ENCODE data around the gene TIAM2. TPM values are rescaled to one million over a fixed set of nuclear protein-coding genes. Genes with fewer than 3 reads are reported as not detected.

Gene TIAM2
- total and polyA plus RNA-seq, 2 experiments from 2014 or later = 14.2 to 24.4 TPM

- peaks cover 1% of the 10 kb centered on the region for H3K27me3 Mint-ChIP-seq (ENCODE audit: insufficient read depth, low read depth, poor library complexity)
- Histone ChIP-seq H2AFZ (no peak overlapping the region), H4K20me1 (replicated peaks; ENCODE audit: insufficient read depth) (no peaks in the 10 kb centered on the region), H3K9me2 (ENCODE audit: insufficient read depth) (no peaks in the 10 kb centered on the region; the same call in 1 of the 2 replicates), H3K4me1 (ENCODE audit: insufficient read depth) (no peaks in the 10 kb centered on the region), H3K4me3 (no peak overlapping the region), H3K79me2 (replicated peaks; ENCODE audit: insufficient read depth) (no peaks in the 10 kb centered on the region), H3K27me3 (ENCODE audit: insufficient read depth) (no peaks in the 10 kb centered on the region), H3K27ac (ENCODE audit: low read depth) (no peak overlapping the region), H3K4me2 (no peak overlapping the region), H3F3A (replicated peaks; ENCODE audit: low read depth) (no peaks in the 10 kb centered on the region), H3K36me3 (ENCODE audit: insufficient read depth) (no peaks in the 10 kb centered on the region)
- H3K36me3 Mint-ChIP-seq (ENCODE audit: low read depth) = peaks cover 13% of the 10 kb centered on the region; the same call in 2 of the 3 replicates
- H3K4me1 Mint-ChIP-seq = no peaks in the 10 kb centered on the region
- ATAC-seq = no peak
- no peaks in the 10 kb centered on the region for H3K9me3 Mint-ChIP-seq
- no peak for DNase-seq (ENCODE audit: low spot score)
- no peak overlapping the region for H3K27ac Mint-ChIP-seq
- TF ChIP-seq ZNF114 (CRISPR knock-in tag; IDR thresholded peaks at IDR 0.05) (no peak), STAT1 (IDR thresholded peaks at IDR 0.05; ENCODE audit: unreplicated experiment) (no peak), POLR2AphosphoS5 (IDR thresholded peaks at IDR 0.05; ENCODE audit: low read depth) (no peak), ZNF462 (CRISPR knock-in tag; IDR thresholded peaks at IDR 0.05) (no peak), EZH2 (IDR thresholded peaks at IDR 0.05; ENCODE audit: low read depth, unreplicated experiment) (no peak), EZH2phosphoT487 (IDR thresholded peaks at IDR 0.05; ENCODE audit: unreplicated experiment) (no peak), JUNB (IDR thresholded peaks at IDR 0.05; ENCODE audit: unreplicated experiment) (no peak), NANOG (IDR thresholded peaks at IDR 0.05; ENCODE audit: borderline replicate concordance) (no peak)
- H3K4me3 Mint-ChIP-seq = no peak overlapping the region
These were observed 44.2 kb upstream of the TIAM2 start for GRCh38 chr6:154950979-154951344.
